Effector CD8-positive, alpha-beta T cell (primary cell): ENCODE data around the gene PTPRA.
"Not testable (repeated sequence)": the region's sequence is repeated elsewhere in the genome, so short reads cannot be mapped to it uniquely, and the experiment has no call there.

Experiments used
- DNase-seq: peaks from one replicate; lab custom pipeline; 2025; lab: John Stamatoyannopoulos, UW
- total RNA-seq, 4 experiments: gene quantifications; one replicate each; lab custom pipeline; 2026; lab: John Stamatoyannopoulos, UW

The PTPRA gene
- total RNA-seq: 120 to 198 (median 152) reads per million in 4 experiments

GRCh38 chr20:2873010-2873746 lies at the start of gene PTPRA:
PTPRA (plus strand) TSS chr20:2873481; CDS start chr20:2964278, 90,797 bp downstream.
- DNase-seq: peak; percentile 81

GRCh38 chr20:2825761-2826160 lies 47.5 kb upstream of the PTPRA start:
- DNase-seq: no peak

GRCh38 chr20:2826655-2827054 lies 46.6 kb upstream of the PTPRA start:
- no peak for DNase-seq

GRCh38 chr20:2829376-2829775 lies 43.9 kb upstream of the PTPRA start:
- DNase-seq: no peak

GRCh38 chr20:2831206-2831605 lies 42.1 kb upstream of the PTPRA start:
- DNase-seq: not testable (repeated sequence)

- DNase-seq: no peak
These were observed 39.5 kb upstream of the PTPRA start for GRCh38 chr20:2833761-2834160.

GRCh38 chr20:2834401-2835110 lies 38.7 kb upstream of the PTPRA start:
- DNase-seq: no peak

- DNase-seq: no peak
These were observed 37.9 kb upstream of the PTPRA start for GRCh38 chr20:2835331-2835796.

GRCh38 chr20:2836035-2836434 lies 37.2 kb upstream of the PTPRA start:
- DNase-seq: no peak

- no peak for DNase-seq
These were observed 35.9 kb upstream of the PTPRA start for GRCh38 chr20:2837221-2837960.

- DNase-seq: no peak
These were observed 35.0 kb upstream of the PTPRA start for GRCh38 chr20:2838170-2838797.

GRCh38 chr20:2838847-2839671 lies 34.2 kb upstream of the PTPRA start:
- no peak for DNase-seq

- DNase-seq: no peak
These were observed 33.5 kb upstream of the PTPRA start for GRCh38 chr20:2839732-2840137.

GRCh38 chr20:2840138-2840966 lies 32.9 kb upstream of the PTPRA start, which contains the start of the genes PCED1A and VPS16:
PCED1A (minus strand) TSS chr20:2840655; CDS start chr20:2839912, 743 bp downstream.
VPS16 (plus strand) TSS chr20:2840745; CDS start chr20:2840775, 30 bp downstream.
- DNase-seq: peak; percentile 71

GRCh38 chr20:2840967-2841531 lies 32.2 kb upstream of the PTPRA start:
- DNase-seq: peak; percentile 41

- no peak for DNase-seq
These were observed 27.7 kb upstream of the PTPRA start for GRCh38 chr20:2845607-2846006.

- DNase-seq: no peak
These were observed 26.6 kb upstream of the PTPRA start for GRCh38 chr20:2846698-2847097.

GRCh38 chr20:2847802-2848201 lies 25.5 kb upstream of the PTPRA start:
- no peak for DNase-seq

GRCh38 chr20:2849529-2849928 lies 23.8 kb upstream of the PTPRA start:
- DNase-seq: no peak

GRCh38 chr20:2851086-2851485 lies 22.2 kb upstream of the PTPRA start:
- DNase-seq: no peak
